8988T (cell line): Measurements from ENCODE around the gene EBPL.
"Not testable (repeated sequence)": the region's sequence is repeated elsewhere in the genome, so short reads cannot be mapped to it uniquely, and the experiment has no call there.

ENCODE experiments used
- DNase-seq: peaks from one replicate; pipeline ENCODE4 v3.0.0; 2011

Gene EBPL

DNA sequence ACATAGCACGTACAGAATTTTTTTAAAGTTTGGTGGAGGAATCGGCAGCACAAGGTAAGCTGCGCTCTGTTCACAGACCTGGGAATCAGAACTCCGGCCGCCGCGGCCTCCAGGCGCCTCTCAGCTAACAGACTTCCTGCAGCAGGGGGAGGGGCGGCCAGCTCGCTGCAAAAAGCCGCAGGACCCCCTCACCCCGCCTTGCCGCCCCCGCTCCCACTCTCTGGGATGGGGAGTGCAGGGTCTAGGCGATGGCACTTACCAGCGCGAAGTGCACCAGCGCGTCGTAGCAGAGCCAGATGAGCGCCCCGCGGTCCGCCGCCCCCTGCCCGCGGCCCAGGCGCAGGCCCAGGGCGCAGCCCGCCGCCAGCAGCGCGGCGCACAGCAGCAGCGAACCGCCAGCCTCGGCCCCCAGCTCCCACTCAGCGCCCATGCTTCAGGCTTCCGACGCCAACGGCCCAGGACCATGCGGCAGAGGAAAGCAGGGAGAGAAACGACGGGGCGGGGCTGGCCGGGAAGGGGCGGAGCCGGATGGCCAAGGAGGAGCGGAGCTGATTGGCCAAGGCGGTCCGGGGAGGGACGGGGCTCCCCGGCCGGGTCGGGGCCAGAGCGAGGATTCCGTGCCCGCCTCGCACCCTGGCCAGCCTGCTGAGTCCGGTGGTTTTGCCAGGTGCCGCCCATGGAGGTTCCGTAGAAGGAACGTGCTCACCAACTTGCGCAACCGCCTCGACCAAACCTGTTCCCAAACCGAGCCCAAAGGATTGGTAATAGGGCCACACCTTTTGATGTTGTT lies at the start of gene EBPL:
EBPL (minus strand) TSS at position 492 of the 790 bp plus-strand sequence; CDS start at position 430, 62 bp downstream.
- peak; percentile 90 for DNase-seq

DNA sequence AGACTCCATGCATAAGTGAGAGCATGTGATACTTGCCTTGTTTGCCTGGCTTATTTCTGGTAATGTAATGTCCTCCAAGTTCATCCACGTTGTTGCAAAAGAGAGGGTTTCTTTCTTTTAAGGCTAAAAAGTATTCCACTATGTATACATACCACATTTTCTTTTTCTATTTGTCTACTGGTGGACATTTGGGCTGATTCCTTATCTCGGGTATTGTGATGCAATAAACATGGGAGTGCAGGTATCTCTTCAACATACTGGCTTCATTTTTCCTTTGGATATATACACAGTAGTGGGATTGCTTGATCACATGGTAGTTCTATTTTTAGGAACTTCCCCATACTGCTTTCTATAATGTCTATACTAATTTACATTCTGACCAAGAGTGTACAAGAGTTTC lies 49.6 kb upstream of the EBPL start:
- DNase-seq: no peak

DNA sequence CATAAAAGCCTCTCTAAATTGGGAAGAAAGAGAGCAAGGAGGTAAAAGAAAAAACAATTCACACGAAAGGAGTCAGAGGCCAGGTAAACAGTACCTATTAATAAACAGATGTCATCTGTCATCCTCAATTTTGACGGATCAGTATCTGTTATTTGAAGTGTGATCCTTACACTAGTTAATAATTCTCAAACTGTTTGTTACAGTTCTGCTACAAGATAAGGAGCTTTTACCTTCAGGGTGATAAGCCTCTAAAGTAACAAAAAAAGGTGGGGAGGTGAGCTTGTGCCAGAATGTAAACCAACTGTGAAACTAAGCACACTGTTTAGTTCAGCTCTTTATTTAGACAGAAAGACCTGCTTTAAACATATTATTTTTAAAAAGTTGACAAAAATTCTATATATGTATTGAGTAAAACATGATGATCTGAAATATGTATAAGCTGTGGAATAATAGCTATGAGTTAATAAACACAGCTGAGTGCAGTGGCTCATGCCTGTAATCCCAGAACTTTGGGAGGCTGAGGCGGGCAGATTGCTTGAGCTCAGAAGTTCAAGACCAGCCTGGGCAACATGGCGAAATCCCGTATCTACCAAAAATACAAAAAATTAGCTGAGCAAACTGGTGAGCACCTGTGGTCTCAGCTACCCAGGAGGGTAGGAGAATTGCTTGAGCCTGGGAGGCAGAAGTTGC lies 48.4 kb upstream of the EBPL start:
- DNase-seq: no peak

DNA sequence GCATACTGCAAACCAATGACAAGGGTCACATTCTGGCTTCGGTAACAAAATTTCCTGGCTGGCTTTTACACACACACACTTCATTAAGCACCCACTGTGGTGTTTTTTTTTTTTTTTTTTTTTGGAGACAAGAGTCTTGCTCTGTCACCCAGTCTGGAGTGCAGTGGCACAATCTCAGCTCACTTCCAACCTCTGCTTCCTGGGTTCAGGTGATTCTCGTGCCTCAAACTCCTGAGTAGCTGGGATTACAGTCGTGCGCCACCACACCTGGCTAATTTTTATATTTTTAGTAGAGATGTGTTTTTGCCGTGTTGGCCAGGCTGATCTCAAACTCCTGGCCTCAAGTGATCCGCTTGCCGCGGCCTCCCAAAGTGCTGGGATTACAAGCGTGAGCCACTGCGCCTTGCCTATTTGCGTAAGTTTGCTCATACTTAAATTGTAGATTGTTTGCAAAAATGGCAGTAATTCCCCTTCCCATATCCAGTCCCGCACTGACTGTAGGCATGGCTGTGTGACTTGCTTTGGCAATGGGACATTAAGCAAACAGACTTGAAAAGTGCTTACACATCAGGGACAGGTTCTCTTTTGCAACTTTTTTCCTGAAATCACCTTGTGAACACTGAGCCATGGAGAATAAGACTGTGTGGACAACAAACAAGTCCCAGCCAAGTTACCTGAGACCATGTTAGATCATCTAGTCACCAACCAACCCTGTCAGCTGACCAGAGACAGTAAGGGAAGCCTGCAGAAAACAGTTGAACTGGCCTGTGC lies 42.1 kb upstream of the EBPL start:
- DNase-seq: no peak

DNA sequence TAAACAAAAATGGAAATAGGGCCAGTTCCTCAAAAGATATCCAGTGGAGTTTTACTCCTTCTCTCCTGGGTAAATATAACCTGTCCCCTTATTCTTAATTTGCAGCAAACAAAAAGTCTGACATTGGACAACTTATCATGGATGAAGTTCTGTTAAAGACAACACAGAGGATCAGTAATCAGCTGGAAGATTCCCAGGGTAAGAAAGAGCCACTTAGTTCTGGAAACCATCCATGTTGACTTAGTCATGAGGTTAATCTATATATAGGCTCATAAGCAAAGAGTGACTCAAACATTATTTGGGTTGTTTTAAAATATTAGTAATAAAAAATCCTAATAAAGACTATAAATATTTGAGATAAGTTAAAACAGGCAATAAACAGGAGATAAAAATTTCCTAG lies 40.5 kb upstream of the EBPL start:
- DNase-seq: no peak

DNA sequence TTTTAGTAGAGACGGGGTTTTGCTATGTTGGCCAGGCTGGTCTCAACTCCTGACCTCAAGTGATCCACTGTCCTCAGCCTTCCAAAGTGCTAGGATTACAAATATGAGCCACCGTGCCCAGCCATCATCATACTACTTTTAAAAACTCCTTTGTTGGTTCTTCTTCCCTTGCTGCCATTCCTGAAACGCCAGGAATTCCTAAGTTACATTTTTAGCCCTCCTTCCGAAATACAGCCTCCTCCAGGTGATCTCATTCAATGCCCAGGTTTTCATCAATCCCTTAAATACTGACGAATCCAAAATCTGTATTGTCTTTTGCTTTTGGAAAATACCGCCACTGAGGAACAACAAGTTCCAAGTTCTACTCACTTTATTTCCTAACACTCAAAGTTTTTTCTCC lies 25.3 kb upstream of the EBPL start:
- no peak for DNase-seq

DNA sequence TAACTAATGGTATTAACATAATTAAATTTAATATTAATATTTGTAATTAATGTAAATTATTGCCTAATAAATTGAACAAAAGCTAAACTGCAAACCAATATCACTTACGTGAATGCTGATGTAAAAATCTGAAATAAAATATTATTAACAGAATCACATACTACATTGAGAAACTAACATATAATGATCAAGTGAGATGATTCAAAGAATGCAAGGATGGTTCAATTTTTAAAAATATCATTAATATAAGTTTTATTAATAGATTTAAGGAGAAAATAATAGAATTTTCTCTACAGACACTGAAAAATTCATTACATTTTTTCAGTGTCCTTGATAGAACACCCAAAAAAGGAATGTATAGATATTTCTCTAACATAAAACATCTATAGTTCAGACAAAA lies 23.5 kb upstream of the EBPL start:
- no peak for DNase-seq

DNA sequence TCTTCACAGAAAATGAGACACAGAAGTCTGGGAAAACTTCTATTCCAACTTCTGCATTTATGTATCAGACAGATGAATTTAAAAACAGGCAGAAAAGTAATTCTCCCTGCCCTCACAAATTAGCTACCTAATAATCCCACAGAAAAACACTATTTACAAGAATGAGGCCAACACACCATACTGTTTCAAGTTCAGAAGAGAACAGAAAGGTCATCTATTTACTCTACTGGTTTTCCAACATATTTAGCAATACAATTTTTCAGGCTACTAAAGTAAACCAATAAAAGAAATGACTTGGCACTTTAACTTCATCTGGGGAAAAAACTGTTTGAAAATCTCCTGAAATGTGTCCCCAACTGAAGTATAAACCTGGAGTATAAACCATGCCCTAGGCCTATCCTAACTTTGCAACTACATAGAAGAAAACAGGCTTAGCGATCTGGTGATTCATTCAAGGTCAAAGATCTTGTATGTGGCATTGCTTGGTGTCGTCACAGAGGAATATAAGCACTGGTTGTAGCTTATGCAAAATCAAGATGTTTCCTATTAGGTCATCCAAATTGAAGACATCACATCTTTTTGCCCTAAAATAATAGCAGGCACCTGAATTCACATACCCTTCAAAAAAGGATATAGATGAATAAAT lies 20.1 kb upstream of the EBPL start:
- no peak for DNase-seq

DNA sequence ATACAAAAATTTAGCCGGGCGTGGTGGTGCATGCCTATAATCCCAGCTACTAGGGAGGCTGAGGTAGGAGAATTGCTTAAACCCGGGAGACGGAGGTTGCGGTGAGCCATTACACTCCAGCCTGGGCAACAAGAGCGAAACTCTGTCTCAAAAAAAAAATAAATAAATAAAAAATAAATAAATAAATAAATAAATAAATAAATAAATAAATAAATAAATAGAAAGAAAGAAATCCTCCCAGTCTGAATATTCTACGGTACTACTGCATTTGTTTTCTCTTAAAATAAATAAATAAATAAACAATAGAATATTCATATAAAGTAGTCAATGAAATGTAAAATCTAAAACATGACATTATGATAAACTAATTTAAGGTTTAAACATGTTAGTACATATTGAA lies 13.0 kb upstream of the EBPL start:
- DNase-seq: not testable (repeated sequence)

DNA sequence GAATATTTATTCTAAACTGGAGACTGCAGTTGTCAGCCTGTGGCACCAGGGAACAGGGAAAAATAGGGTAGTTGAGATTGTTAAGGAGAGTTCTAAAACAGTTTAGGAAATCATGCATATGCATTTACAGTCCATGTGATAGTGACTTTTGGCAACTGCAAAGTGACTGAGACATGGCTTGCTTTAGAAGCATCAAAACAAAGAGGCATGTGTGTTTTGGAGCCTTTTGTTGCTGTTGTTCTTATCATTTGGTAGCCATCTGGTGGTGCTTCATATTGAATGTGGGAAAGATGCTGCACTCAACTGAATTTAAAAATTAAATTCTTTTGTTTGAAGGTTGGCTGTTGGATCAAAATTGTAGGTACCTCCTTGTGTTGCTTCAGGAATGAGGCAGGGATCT lies 10.2 kb upstream of the EBPL start:
- no peak for DNase-seq

DNA sequence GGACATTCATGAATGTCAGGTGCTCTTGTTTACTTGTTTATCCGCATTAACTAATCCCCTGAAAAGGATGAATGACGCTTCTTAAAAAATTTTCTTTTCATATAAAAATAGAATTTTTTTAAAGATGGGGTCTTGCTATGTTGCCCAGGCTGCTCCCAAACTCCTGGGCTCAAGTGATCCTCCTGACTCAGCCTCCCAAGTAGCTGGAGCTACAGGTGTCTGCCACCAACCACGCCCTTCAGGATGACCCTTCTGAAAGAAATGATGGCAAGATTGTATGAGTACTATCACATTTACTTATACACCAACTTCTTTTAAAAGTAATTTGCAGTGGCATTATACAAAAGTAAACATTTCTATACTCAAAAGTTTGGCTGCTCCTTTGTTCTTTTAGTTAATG lies 6.2 kb upstream of the EBPL start:
- DNase-seq: no peak

DNA sequence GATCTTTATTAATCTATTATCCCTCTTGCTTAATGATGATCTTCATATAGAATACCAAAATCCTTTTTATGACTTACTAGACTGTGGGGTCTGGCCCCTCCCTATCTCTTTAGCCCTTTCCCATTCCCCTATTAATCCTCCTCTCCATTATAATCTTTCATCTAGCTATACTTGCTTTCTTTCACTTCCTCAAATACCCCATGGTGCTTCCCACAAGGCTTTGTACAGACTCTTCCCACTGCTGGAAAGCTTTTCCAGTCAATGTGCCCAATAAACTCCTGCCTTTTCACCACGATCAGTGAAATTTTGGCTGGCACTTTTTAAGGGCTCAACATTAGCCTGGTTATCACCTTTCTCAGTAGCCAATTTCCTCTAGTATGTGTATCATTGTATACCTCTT lies 3.2 kb upstream of the EBPL start:
- no peak for DNase-seq

DNA sequence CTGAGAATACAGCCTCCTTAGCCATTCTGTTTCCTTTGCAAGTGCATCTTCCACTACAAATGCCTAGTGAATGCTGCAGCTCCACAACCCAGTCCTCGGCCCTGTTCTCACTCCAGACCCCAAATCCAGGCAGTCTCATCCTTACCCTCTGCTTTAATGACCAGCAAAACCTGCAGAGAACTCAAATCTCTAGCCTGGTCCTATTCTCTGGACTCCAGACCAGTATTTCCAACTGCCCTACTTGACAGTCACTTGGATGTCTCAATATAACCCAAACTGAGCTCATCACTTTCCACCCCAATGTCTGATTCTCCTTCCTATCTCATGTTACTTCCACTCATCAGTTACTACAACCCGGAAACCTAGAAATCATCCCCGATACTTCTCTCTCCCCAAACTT lies 2.6 kb upstream of the EBPL start:
- no peak for DNase-seq

DNA sequence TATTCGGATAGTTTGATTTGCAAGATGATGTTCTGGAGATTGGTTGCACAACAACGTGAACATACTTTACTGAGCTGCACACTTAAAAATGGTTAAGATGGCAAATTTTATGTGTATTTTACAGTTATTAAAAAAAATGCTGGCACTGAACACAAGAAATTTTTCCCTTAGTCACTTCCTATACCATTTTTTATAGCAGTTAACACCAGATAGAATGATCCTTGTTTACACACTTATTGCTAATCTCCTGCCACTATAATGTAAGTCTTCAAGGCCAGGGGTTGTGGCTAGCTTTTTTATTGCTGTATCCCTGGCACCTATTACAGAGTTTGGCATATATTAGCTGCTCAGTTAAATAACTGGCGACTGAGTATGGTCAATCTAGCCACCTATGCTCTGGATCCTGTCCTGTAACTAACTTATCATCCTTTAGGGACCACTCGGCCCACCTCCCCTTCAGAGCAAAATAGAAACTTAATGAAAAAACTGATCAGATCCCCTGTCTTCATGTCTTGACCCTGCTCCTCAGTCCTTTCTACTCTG lies 2.0 kb upstream of the EBPL start:
- no peak for DNase-seq

DNA sequence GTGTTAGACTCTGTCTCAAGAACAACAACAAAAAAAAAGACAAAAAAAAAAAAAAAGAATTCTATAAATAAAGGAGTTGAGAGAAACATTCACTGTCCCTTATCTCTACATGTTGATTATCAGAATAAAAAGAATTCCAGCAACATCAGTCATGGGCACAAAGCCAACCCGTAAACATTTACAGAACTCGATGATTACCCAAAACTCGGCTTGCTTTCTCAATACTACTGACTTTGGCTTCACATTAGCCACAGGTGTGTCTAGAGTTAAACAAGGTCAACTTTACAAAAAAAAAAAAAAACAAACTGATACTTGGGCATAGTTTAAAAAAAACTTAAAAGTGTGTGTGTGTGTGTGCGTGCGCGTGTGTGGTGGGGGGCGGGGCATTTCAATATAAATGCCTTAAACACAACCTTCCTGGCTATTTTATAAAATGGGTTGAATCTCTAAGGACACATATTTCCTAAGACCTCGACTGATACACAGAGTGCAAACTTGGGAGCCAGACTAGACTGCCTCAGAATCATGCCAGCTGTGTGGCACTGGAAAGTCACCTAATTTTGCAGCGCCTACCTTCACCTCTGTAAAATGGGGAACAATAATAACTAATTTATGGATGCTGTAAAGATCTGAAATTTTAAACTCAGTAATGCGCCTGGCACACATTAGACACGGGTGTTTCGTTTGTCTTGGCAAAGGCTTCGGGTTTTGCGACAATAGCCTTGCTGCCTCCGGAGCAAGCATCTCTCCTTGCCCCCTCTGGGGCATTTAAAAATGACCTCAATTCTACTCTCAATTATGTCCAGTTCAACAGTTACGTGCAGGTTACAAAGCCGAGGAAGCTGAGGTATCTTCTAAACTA lies 922 bp downstream of the EBPL start:
- DNase-seq: peak; percentile 45

DNA sequence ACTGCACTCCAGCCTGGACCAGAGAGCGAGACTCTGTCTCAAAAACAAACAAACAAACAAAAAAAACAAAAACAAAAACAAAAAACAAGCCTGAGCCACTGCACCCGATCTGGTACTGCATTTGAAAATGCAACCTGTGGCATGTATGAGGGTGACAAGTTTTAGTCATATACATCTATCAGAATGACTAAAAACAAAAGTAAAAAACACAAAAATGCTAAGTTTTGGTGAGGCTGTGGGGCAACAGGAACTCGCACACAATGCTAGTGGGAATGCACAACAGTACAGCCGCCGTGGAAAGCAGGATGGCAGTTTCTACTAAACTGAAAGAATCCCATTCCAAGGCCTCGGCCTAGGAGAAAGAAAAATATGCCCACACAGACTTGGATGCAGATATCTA lies 7.8 kb downstream of the EBPL start:
- DNase-seq: no peak

DNA sequence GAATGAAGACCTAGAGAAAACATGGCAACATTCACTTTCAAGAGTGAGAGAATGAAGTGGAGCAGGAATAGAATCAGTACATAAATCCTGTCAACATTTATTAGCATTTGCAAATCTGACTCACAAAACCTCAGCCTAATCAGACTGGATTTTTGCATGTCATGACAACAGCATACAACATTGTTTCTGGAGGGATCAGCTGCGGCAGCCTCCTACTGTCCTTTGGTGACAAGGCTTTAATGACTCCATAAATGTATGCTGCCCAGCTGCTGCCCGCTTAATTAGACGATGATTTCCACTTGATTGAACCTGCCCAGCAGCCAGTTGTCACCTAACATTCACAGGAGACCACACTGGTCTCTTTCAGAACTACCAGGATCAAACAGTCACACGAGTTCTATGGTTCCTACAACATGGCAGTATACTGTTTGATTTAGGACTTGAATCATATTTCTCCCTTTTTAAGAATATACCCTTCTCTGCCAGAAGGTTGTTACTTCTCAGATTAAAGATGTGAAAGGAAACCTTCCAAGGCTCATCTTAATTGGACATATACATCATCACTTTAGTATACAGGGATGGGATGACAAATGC lies 9.3 kb downstream of the EBPL start:
- DNase-seq: no peak

DNA sequence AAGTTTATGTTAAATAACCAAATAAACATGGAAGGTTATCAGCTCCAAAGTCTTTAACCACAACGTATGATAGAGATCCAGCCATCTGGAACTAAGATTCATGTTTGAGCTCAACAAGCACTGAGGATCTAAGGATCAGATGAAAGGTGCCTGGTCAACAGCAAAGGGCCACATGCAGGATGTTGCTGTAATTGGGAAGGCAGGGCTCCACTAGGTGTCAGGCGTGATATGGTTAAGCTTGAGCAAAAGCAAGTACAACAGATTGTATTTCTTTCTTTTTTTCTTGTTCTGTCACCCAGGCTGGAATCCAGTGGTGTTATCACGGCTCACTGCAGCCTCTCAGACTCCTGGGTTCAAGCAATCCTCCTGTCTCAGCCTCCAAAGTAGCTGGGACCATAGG lies 12.0 kb downstream of the EBPL start:
- no peak for DNase-seq

DNA sequence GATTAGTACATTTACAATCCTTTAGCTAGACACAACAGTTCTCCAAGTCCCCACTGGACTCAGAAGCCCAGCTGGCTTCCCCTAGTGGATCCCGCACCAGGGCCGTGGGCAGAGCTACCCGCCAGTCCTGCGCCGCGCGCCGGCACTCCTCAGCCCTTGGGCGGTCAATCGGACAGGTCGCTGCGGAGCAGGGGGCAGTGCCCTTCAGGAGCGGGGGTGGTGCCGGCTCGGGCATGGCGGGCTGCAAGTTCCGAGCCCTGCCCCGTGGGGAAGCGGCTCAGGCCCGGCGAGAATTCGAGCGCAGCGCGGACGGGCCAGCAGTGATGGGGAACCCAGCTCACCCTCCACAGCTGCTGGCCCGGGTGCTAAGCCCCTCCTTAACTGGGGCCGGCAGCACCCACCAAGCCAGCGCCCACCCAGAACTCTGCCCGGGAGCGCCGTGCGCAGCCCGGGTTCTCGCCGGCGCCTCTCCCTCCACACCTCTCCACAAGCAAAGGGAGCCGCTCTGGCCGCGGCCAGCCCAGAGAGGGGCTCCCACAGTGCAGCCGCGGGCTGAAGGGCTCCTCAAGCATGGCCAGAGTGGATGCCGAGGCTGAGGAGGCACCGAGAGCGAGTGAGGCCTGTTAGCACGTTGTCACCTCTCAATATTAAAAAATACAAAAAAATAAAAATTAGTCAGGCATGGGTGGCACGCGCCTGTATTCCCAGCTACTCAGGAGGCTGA lies 12.9 kb downstream of the EBPL start:
- DNase-seq: no peak

DNA sequence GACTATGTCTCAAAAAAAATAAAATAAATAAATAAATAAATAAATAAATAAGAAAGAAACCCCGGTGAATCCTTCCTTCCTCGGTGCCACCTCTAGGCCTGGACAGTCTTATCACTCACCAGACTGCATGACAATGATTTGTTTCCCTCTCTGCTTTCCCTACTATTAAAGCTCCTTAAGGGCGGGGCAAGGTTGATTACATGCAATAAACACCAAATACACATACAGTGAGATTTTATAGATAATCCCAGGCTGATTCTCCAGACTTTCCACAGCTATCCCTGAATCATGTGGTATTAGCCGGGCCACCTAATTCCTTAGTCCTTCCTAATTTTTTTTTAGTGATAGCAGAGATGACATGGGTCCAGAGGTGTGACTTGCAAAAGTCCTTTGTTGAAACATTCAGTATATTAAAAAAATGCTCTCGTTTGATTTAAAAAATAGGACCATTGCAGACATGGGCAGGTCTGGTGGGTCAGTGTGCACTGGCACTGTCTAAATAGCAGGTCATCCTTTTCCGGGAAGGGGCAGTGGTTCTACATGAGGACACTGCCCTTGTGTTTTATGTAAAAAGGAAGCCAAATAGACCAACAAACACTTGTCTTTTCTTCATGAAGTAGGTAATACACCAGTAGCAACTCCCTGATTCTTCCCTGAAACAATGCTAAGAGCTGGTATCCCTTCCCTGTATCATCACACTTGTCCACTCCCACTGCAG lies 14.5 kb downstream of the EBPL start:
- no peak for DNase-seq
